ENCODE measurements around the gene DCUN1D3. TPM values are rescaled to one million over a fixed set of nuclear protein-coding genes. Genes with fewer than 3 reads are reported as not detected.
"Not testable (repeated sequence)": the region's sequence is repeated elsewhere in the genome, so short reads cannot be mapped to it uniquely, and the experiment has no call there.

Gene DCUN1D3
- total RNA-seq, 2 donors from 2014 or later = 7.5 to 14.5 TPM

- TF ChIP-seq CTCF (IDR thresholded peaks at IDR 0.05) (no peak), POLR2A (IDR thresholded peaks at IDR 0.05) (no peak)
- 55 to 88% methylated on average over 2 of the region's 2 CpGs for WGBS, 2 donors
- H3K27ac ChIP-seq = no peak overlapping the region
Measured at GRCh38 chr16:20812510-20812909, 87.6 kb downstream of the DCUN1D3 start.

GRCh38 chr16:20811889-20812439 lies 88.2 kb downstream of the DCUN1D3 start:
- H3K27ac ChIP-seq = no peak overlapping the region
- intact Hi-C loops (cut with DNase I) = no loop called here

More at GRCh38 chr16:20812510-20812909, 87.6 kb downstream of the DCUN1D3 start:
- no peak for ATAC-seq
- Histone ChIP-seq H3K36me3 (replicated peaks in 1 of 2; ENCODE audit: insufficient read depth in 1 of 2, low read depth in 2 of 2) (no peaks in the 10 kb centered on the region), H3K4me3 (no peak overlapping the region), H3K4me1 (no peaks in the 10 kb centered on the region), H3K9me3 (no peaks in the 10 kb centered on the region), H3K27me3 (no peaks in the 10 kb centered on the region)
- intact Hi-C loops (cut with DNase I) = no loop called here
- DNase-seq = no peak

DNA sequence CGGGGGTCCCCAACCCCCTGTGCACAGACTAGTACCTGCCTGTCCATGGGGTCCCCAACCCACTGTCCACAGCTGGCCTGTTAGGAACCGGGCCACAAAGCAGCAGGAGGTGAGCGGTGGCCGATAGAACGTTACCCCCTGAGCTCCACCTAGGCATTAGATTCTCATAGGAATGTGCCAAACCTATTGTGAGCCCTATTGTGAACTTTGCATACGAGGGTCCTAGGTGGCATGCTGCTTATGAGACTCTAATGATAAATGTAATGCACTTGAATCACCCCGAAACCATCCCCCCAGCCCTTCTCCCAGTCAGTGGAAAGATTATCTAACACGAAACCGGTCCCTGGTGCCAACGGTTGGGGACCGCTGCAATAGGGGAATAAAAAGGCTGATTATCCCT lies 92.3 kb downstream of the DCUN1D3 start:
- DNase-seq (no peak), ATAC-seq (no peak)
- Histone ChIP-seq H3K27ac (no peak overlapping the region), H3K27me3 (no peaks in the 10 kb centered on the region), H3K4me1 (peaks cover 22% of the 10 kb centered on the region), H3K4me3 (no peak overlapping the region), H3K36me3 (replicated peaks in 1 of 2; ENCODE audit: insufficient read depth in 1 of 2, low read depth in 2 of 2) (no peaks in the 10 kb centered on the region), H3K9me3 (no peaks in the 10 kb centered on the region)
- intact Hi-C loops (cut with DNase I) = no loop called here
- no peak for TF ChIP-seq CTCF (IDR thresholded peaks at IDR 0.05)
- TF ChIP-seq POLR2A (IDR thresholded peaks at IDR 0.05) = no peak
- WGBS, 2 donors = 91% methylated on average over 11 of the region's 11 CpGs

More at GRCh38 chr16:20811889-20812439, 88.2 kb downstream of the DCUN1D3 start:
- ATAC-seq (no peak), DNase-seq (no peak)
- 85 to 91% methylated on average over 10 of the region's 10 CpGs for WGBS, 2 donors
- Histone ChIP-seq H3K4me3 (no peak overlapping the region), H3K4me1 (peaks cover 3% of the 10 kb centered on the region), H3K9me3 (no peaks in the 10 kb centered on the region), H3K27me3 (no peaks in the 10 kb centered on the region), H3K36me3 (replicated peaks in 1 of 2; ENCODE audit: insufficient read depth in 1 of 2, low read depth in 2 of 2) (no peaks in the 10 kb centered on the region)
- TF ChIP-seq POLR2A (IDR thresholded peaks at IDR 0.05) (no peak), CTCF (IDR thresholded peaks at IDR 0.05) (no peak)

DNA sequence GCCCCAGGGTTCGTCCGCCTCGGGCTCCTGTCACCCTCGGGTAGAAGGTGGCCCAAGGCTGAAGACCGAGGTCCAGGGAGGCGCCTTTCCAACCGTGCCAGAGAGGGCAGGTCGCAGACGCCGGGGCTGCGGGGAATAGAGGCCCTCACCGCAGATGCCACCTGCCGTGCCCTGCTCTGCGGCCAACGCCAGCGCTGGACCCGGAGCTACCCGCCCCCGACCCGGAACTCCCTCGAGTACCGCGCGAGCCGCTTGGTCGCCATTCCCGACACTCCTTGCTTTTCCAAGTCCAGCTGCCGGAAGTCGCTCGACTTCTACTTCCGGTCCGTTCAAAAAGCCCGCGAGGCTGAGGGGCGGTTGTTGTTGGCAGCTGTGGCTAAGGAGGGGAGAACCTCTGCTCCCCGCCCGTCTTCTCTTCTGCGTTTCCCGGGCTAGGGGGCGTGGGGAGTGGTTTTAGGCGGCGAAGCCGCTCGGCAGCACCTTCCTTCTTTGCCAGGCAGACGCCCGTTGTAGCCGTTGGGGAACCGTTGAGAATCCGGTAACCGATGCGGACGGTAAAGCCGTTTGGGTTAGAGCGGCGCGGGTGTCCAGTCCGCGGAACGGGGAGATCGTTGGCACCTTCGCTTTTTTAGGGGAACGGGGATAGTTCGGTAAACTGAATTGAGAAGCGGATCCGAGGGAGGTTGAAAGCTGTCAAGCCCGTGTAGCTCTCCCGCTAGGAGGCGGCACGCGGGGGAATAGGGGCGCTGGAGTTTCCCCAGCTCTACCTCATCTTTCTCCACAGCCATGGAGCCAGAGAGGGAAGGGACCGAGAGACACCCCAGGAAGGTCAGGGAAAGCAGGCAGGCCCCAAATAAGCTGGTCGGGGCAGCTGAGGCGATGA lies 93.7 kb downstream of the DCUN1D3 start, which contains the start of the genes ERI2 and REXO5:
TSS of gene ERI2 (minus strand) at position 305 of the 883 bp plus-strand sequence. CDS start at position 263, 42 bp downstream.
TSS of gene REXO5 (plus strand) at position 360 of the 883 bp plus-strand sequence. CDS start at position 787, 427 bp downstream.
- Histone ChIP-seq H3K4me1 (peaks cover 22% of the 10 kb centered on the region), H3K27me3 (no peaks in the 10 kb centered on the region), H3K27ac (peak within 1 kb of the TSS; percentile 70 to 96 (median 90)), H3K4me3 (peak within 1 kb of the TSS; percentile 42 to 79), H3K9me3 (no peaks in the 10 kb centered on the region), H3K36me3 (replicated peaks in 1 of 2; ENCODE audit: insufficient read depth in 1 of 2, low read depth in 2 of 2) (no peaks in the 10 kb centered on the region)
- intact Hi-C loops (cut with DNase I) = no loop called here
- 0% methylated on average over 34 to 74 of the region's 74 CpGs for WGBS, 2 donors
- ATAC-seq = peak; percentile 92
- TF ChIP-seq POLR2A (IDR thresholded peaks at IDR 0.05) (peak; percentile 53 to 92 (median 89)), CTCF (IDR thresholded peaks at IDR 0.05) (peak; percentile 8 to 50 (median 22))
- peak; percentile 89 to 94 (median 92) for DNase-seq

- intact Hi-C loops (cut with DNase I); H3K27me3 ChIP-seq; H3K9me3 ChIP-seq; DNase-seq; H3K36me3 ChIP-seq (replicated peaks in 1 of 2; ENCODE audit: insufficient read depth in 1 of 2, low read depth in 2 of 2): not testable (repeated sequence)
- 1% methylated on average over 12 of the region's 12 CpGs for WGBS, 2 donors
- Histone ChIP-seq H3K27ac (peak overlapping the region; percentile 70 to 96 (median 90)), H3K4me3 (peak overlapping the region; percentile 42 to 79), H3K4me1 (peaks cover 22% of the 10 kb centered on the region)
- ATAC-seq = peak; percentile 74
Measured at GRCh38 chr16:20805684-20806167, 94.4 kb downstream of the DCUN1D3 start.

Data from body of pancreas (tissue), 4 donors.